ENCODE measurements around the gene GRID2. TPM values are rescaled to one million over a fixed set of nuclear protein-coding genes. Genes with fewer than 3 reads are reported as not detected.
"Not testable (repeated sequence)": the region's sequence is repeated elsewhere in the genome, so short reads cannot be mapped to it uniquely, and the experiment has no call there.

Gene GRID2
- total RNA-seq, 1 donor, result not detected

DNA sequence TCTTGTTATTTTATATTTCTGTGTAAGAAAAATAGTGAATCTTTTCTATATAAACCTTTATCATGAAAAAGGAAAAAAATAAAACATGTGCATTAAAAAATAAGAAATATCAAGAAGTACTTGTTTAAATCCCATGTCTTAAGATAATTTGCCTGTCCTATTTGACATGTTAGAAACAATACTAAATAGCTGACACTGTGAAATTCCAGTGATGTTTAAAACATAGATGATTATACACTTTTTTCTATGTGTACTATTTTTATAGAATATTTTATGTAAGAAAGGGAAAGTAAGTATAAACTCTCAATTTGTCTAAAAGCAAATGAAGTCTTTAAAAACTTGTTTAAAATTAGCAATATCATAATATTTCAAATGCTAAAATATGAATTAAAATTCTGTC, 981.6 kb downstream of the GRID2 start:
- Histone ChIP-seq H3K27me3 (ENCODE audit: insufficient read depth, low read length) (no peaks in the 10 kb centered on the region), H4K20me1 (ENCODE audit: insufficient read depth, low read length) (no peaks in the 10 kb centered on the region), H3K4me1 (ENCODE audit: insufficient read depth, low read length) (no peaks in the 10 kb centered on the region), H3K36me3 (ENCODE audit: insufficient read depth, low read length) (no peaks in the 10 kb centered on the region), H3K4me3 (ENCODE audit: insufficient read depth, low read length) (no peak overlapping the region), H3K9me3 (ENCODE audit: low read depth, low read length) (peaks cover 2% of the 10 kb centered on the region), H3K27ac (ENCODE audit: low read depth, low read length) (no peak overlapping the region), H3K4me2 (ENCODE audit: insufficient read depth, low read length) (no peak overlapping the region), H3K79me2 (ENCODE audit: insufficient read depth, low read length) (no peaks in the 10 kb centered on the region), H2AFZ (ENCODE audit: low read length) (no peak overlapping the region)
- TF ChIP-seq CTCF (IDR thresholded peaks at IDR 0.05; ENCODE audit: extremely low read depth, low read depth, low read length), result no peak
- no peak for DNase-seq (ENCODE audit: insufficient read length, low spot score, missing footprints)

DNA sequence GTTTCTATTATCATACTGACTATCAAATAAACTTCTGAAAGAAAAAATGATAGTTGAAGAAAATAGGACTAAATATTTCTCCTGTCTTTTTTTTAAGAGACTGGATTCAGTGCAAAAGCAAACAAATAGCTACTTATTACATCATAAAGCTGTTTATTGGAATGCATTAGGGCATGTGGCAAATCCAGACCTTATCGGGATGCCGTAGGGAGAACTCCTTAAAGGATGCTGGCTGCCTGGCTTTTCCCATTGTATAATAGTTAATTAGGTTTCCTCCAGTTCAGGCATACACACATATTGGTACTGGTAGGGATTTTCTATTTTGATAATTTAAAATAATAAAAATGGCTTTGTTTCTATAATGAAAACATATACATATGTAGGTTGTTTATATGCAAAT, 985.5 kb downstream of the GRID2 start:
- no peak overlapping the region for H3K4me2 ChIP-seq (ENCODE audit: insufficient read depth, low read length)
- H4K20me1 ChIP-seq (ENCODE audit: insufficient read depth, low read length), result no peaks in the 10 kb centered on the region
- DNase-seq (ENCODE audit: insufficient read length, low spot score, missing footprints), result no peak
- no peak overlapping the region for H2AFZ ChIP-seq (ENCODE audit: low read length)
- H3K27me3 ChIP-seq (ENCODE audit: insufficient read depth, low read length), result no peaks in the 10 kb centered on the region
- H3K79me2 ChIP-seq (ENCODE audit: insufficient read depth, low read length), result no peaks in the 10 kb centered on the region
- no peaks in the 10 kb centered on the region for H3K36me3 ChIP-seq (ENCODE audit: insufficient read depth, low read length)
- TF ChIP-seq CTCF (IDR thresholded peaks at IDR 0.05; ENCODE audit: extremely low read depth, low read depth, low read length), result no peak
- H3K4me3 ChIP-seq (ENCODE audit: insufficient read depth, low read length), result no peak overlapping the region
- peaks cover 2% of the 10 kb centered on the region for H3K9me3 ChIP-seq (ENCODE audit: low read depth, low read length)
- H3K4me1 ChIP-seq (ENCODE audit: insufficient read depth, low read length), result no peaks in the 10 kb centered on the region
- no peak overlapping the region for H3K27ac ChIP-seq (ENCODE audit: low read depth, low read length)

DNA sequence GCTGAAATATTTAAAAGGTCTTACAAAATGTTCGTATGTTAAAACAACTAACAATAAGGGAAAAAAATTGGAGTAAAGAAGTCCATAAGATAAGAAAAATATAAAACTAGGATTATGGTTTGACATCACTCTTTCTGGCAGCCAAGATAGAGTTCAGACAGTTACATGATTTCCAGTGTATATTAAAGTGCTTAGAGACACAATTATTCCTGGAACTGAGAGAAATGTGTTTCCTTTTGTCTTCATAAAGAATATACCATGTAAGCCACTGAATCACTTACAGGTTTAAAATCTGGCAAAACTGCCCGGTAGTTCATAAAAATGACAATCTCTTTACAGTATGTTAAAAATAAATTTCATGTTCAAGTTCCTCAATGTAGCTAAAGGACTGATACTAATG, 986.1 kb downstream of the GRID2 start:
- H3K36me3 ChIP-seq (ENCODE audit: insufficient read depth, low read length), result no peaks in the 10 kb centered on the region
- no peaks in the 10 kb centered on the region for H3K4me1 ChIP-seq (ENCODE audit: insufficient read depth, low read length)
- TF ChIP-seq CTCF (IDR thresholded peaks at IDR 0.05; ENCODE audit: extremely low read depth, low read depth, low read length), result no peak

DNA sequence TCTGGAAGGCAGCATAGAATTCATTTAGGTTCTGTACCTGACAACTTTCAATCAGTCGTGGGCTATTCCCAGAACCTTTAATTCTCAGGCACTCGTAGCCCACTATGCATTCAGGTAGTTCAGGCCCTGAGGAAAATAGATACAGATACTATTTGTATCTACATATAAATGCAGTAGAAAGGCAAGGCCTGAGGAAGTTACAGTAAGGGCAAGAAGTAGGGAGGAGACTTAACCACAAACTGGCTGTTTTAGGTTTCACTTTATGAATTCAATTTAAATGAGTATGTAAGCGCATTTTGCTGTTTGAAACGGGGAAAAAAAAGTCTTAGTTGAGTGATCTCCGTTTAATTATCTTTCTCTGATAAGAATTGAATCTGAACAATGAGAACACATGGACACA, 995.4 kb downstream of the GRID2 start:
- Histone ChIP-seq H2AFZ (ENCODE audit: low read length) (no peak overlapping the region), H3K36me3 (ENCODE audit: insufficient read depth, low read length) (no peaks in the 10 kb centered on the region)
- TF ChIP-seq CTCF (IDR thresholded peaks at IDR 0.05; ENCODE audit: extremely low read depth, low read depth, low read length), result no peak

More for the DNA sequence above, 986.1 kb downstream of the GRID2 start:
- H2AFZ ChIP-seq (ENCODE audit: low read length), result no peak overlapping the region
- no peak overlapping the region for H3K4me3 ChIP-seq (ENCODE audit: insufficient read depth, low read length)
- H3K27me3 ChIP-seq (ENCODE audit: insufficient read depth, low read length), result no peaks in the 10 kb centered on the region
- H3K27ac ChIP-seq (ENCODE audit: low read depth, low read length), result no peak overlapping the region
- DNase-seq (ENCODE audit: insufficient read length, low spot score, missing footprints), result no peak
- no peaks in the 10 kb centered on the region for H4K20me1 ChIP-seq (ENCODE audit: insufficient read depth, low read length)
- peaks cover 2% of the 10 kb centered on the region for H3K9me3 ChIP-seq (ENCODE audit: low read depth, low read length)
- no peaks in the 10 kb centered on the region for H3K79me2 ChIP-seq (ENCODE audit: insufficient read depth, low read length)
- H3K4me2 ChIP-seq (ENCODE audit: insufficient read depth, low read length), result no peak overlapping the region

GRCh38 chr4:93300780-93301555, 997.2 kb downstream of the GRID2 start:
- H3K4me1 ChIP-seq (ENCODE audit: insufficient read depth, low read length); H3K27me3 ChIP-seq (ENCODE audit: insufficient read depth, low read length); H3K79me2 ChIP-seq (ENCODE audit: insufficient read depth, low read length); H3K27ac ChIP-seq (ENCODE audit: low read depth, low read length); H3K9me3 ChIP-seq (ENCODE audit: low read depth, low read length); H2AFZ ChIP-seq (ENCODE audit: low read length); H3K4me3 ChIP-seq (ENCODE audit: insufficient read depth, low read length); H3K4me2 ChIP-seq (ENCODE audit: insufficient read depth, low read length); DNase-seq (ENCODE audit: insufficient read length, low spot score, missing footprints); H3K36me3 ChIP-seq (ENCODE audit: insufficient read depth, low read length); H4K20me1 ChIP-seq (ENCODE audit: insufficient read depth, low read length): not testable (repeated sequence)

More for the DNA sequence above, 995.4 kb downstream of the GRID2 start:
- Histone ChIP-seq H3K79me2 (ENCODE audit: insufficient read depth, low read length) (no peaks in the 10 kb centered on the region), H3K4me1 (ENCODE audit: insufficient read depth, low read length) (no peaks in the 10 kb centered on the region), H3K4me3 (ENCODE audit: insufficient read depth, low read length) (no peak overlapping the region), H3K27me3 (ENCODE audit: insufficient read depth, low read length) (no peaks in the 10 kb centered on the region), H4K20me1 (ENCODE audit: insufficient read depth, low read length) (no peaks in the 10 kb centered on the region), H3K4me2 (ENCODE audit: insufficient read depth, low read length) (no peak overlapping the region), H3K27ac (ENCODE audit: low read depth, low read length) (no peak overlapping the region), H3K9me3 (ENCODE audit: low read depth, low read length) (peaks cover 2% of the 10 kb centered on the region)
- DNase-seq (ENCODE audit: insufficient read length, low spot score, missing footprints), result no peak
